ENCODE measurements around the gene GAREM1. TPM values are rescaled to one million over a fixed set of nuclear protein-coding genes. Genes with fewer than 3 reads are reported as not detected.
A peak's percentile ranks its signal among the peaks of the same experiment; 100 is the strongest.
"Not testable (repeated sequence)": the region's sequence is repeated elsewhere in the genome, so short reads cannot be mapped to it uniquely, and the experiment has no call there.

GAREM1 gene
- polyA plus RNA-seq, 1 experiment = 0.37 TPM

DNA sequence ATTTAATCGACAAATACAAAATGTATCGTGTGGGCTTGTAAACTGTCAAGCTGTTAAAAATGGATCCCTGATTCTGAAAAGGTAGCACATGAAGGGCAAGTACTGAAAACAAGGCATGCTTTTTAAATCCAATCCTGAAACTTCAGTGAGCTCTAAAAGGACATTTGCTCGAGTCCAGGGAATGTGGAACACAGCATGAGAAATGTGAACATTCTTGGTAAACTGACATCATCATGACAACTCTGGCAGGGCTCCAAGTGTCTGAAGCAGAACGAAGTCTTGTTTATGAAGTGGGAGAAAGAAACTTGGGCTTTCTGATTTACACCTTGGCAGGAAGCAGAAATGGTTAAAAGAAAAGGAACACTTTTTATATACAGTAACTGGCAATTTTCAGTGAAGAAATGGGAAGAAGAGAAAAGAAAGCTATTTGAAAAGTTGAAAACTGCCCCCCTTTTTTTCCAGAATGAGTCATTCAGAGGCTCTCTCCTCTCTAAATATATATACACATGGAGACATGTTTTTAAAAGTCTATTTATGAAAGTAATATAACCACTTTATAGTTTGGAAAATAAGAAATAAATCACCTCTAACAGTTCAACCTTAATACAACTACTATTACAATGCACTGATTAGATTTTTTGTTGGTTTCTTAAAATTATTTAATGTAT lies 120.8 kb downstream of the GAREM1 start:
- TF ChIP-seq, protein P1, sequence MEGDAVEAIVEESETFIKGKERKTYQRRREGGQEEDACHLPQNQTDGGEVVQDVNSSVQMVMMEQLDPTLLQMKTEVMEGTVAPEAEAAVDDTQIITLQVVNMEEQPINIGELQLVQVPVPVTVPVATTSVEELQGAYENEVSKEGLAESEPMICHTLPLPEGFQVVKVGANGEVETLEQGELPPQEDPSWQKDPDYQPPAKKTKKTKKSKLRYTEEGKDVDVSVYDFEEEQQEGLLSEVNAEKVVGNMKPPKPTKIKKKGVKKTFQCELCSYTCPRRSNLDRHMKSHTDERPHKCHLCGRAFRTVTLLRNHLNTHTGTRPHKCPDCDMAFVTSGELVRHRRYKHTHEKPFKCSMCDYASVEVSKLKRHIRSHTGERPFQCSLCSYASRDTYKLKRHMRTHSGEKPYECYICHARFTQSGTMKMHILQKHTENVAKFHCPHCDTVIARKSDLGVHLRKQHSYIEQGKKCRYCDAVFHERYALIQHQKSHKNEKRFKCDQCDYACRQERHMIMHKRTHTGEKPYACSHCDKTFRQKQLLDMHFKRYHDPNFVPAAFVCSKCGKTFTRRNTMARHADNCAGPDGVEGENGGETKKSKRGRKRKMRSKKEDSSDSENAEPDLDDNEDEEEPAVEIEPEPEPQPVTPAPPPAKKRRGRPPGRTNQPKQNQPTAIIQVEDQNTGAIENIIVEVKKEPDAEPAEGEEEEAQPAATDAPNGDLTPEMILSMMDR (IDR thresholded peaks at IDR 0.05; ENCODE audit: insufficient read depth, low read depth, low read length) = no peak
- Histone ChIP-seq H3K36me3 (ENCODE audit: control insufficient read depth, insufficient read depth, low read length) (no peaks in the 10 kb centered on the region), H3K4me3 (ENCODE audit: low read depth, low read length) (0 out of 2 replicates have a peak overlapping the region, but pooled peaks have one; percentile 2), H3K27me3 (ENCODE audit: control insufficient read depth, insufficient read depth, low read length) (no peaks in the 10 kb centered on the region)
- DNase-seq (ENCODE audit: low read depth) = peak; percentile 55
- POLR2A ChIA-PET = interaction anchor here (0.6 kb wide), 1 partner anchor 121 kb away, joined by 4 read pairs; the partner anchor contains the start of gene GAREM1
- CTCF ChIA-PET = no interaction called here

DNA sequence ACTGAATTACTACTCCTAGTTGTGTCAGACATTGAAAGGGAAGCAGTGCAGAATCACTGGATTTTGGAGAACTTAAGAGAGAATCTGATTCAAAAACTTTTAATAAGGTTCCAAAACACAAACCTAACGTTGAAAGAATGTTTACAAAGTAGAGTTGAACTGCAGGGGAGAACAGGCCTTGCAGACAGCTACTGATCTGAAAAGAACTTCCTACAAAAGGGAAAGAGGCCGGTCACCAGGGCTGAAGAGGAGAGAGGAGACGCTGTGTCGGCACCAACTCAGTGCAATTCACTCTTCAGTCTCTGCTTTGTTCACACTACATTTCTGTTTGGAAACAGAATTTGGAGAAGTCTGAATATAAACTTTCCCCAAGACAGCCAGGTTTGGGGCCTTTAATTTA lies 124.0 kb downstream of the GAREM1 start:
- Histone ChIP-seq H3K36me3 (ENCODE audit: control insufficient read depth, insufficient read depth, low read length) (no peaks in the 10 kb centered on the region), H3K4me3 (ENCODE audit: low read depth, low read length) (no peak overlapping the region), H3K27me3 (ENCODE audit: control insufficient read depth, insufficient read depth, low read length) (no peaks in the 10 kb centered on the region)
- no peak for DNase-seq (ENCODE audit: low read depth)
- POLR2A ChIA-PET = no interaction called here
- TF ChIP-seq, protein P1 (IDR thresholded peaks at IDR 0.05; ENCODE audit: insufficient read depth, low read depth, low read length) = no peak
- CTCF ChIA-PET = no interaction called here

- Histone ChIP-seq H3K27me3 (ENCODE audit: control insufficient read depth, insufficient read depth, low read length) (no peaks in the 10 kb centered on the region), H3K36me3 (ENCODE audit: control insufficient read depth, insufficient read depth, low read length) (no peaks in the 10 kb centered on the region), H3K4me3 (ENCODE audit: low read depth, low read length) (no peak overlapping the region)
- ChIA-PET POLR2A (no interaction called here), CTCF (interaction anchor here (1.3 kb wide), 1 partner anchor 96 kb away, joined by 3 read pairs; no protein-coding TSS in a partner anchor)
- no peak for DNase-seq (ENCODE audit: low read depth)
- TF ChIP-seq, protein P1 (IDR thresholded peaks at IDR 0.05; ENCODE audit: insufficient read depth, low read depth, low read length) = no peak
These were observed 127.0 kb downstream of the GAREM1 start for GRCh38 chr18:32343634-32344033.

DNA sequence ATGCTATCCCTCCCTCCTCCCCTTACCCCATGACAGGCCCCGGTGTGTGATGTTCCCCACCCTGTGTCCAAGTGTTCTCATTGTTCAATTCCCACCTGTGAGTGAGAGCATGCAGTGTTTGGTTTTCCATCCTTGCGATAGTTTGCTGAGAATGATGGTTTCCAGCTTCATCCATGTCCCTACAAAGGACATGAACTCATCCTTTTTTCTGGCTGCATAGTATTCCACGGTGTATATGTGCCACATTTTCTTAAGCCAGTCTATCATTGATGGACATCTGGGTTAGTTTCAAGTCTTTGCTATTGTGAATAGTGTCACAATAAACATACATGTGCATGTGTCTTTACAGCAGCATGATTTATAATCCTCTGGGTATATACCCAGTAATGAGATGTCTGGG lies 129.6 kb downstream of the GAREM1 start:
- H3K4me3 ChIP-seq (ENCODE audit: low read depth, low read length); CTCF ChIA-PET; H3K36me3 ChIP-seq (ENCODE audit: control insufficient read depth, insufficient read depth, low read length); DNase-seq (ENCODE audit: low read depth); POLR2A ChIA-PET; H3K27me3 ChIP-seq (ENCODE audit: control insufficient read depth, insufficient read depth, low read length): not testable (repeated sequence)

DNA sequence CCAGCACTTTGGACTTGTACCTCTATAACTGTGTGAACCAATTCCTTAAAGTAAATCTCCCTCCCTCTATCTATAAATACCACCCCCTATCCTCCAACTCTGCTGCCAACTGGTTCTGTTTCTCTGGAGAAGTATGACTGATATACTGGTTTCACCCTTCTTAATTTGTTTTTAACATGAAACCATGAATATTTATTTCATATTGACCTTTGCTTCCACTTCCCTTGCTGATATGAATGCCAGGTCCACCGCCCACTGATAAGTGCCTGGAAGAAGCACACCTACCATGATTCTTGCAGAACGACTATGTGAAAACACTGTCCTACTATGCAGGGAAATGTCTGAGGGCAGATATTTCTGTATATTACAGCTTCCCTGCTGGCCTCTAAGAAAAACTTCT lies 131.6 kb downstream of the GAREM1 start:
- POLR2A ChIA-PET = no interaction called here
- DNase-seq (ENCODE audit: low read depth) = no peak
- Histone ChIP-seq H3K27me3 (ENCODE audit: control insufficient read depth, insufficient read depth, low read length) (no peaks in the 10 kb centered on the region), H3K36me3 (ENCODE audit: control insufficient read depth, insufficient read depth, low read length) (no peaks in the 10 kb centered on the region), H3K4me3 (ENCODE audit: low read depth, low read length) (no peak overlapping the region)
- TF ChIP-seq, protein P1 (IDR thresholded peaks at IDR 0.05; ENCODE audit: insufficient read depth, low read depth, low read length) = no peak
- CTCF ChIA-PET = no interaction called here

- TF ChIP-seq, protein P1 (IDR thresholded peaks at IDR 0.05; ENCODE audit: insufficient read depth, low read depth, low read length) = no peak
- H3K27me3 ChIP-seq (ENCODE audit: control insufficient read depth, insufficient read depth, low read length) = peaks cover 3% of the 10 kb centered on the region; the same call in 1 of the 2 replicates
- ChIA-PET CTCF (interaction anchor here (1.0 to 1.5 kb wide), 3 partner anchors 9 to 22 kb away, joined by 3 to 4 read pairs (median 3); no protein-coding TSS in a partner anchor), POLR2A (no interaction called here)
- no peak overlapping the region for H3K4me3 ChIP-seq (ENCODE audit: low read depth, low read length)
- no peaks in the 10 kb centered on the region for H3K36me3 ChIP-seq (ENCODE audit: control insufficient read depth, insufficient read depth, low read length)
- no peak for DNase-seq (ENCODE audit: low read depth)
These were observed 132.9 kb downstream of the GAREM1 start for GRCh38 chr18:32337821-32338220.

Data from BJ (cell line).